ENCODE data around the gene PGGHG.

Gene PGGHG

GRCh38 chr11:297586-298405 is 8.9 kb downstream of the PGGHG start:
- DNase-seq (ENCODE audit: low spot score): no peak
- in situ Hi-C loops (cut with MboI; ENCODE audit: low sequenced_read_pairs, unreplicated experiment): no loop called here

GRCh38 chr11:298406-299065 is 9.6 kb downstream of the PGGHG start:
- no peak for DNase-seq (ENCODE audit: low spot score)
- in situ Hi-C loops (cut with MboI; ENCODE audit: low sequenced_read_pairs, unreplicated experiment): no loop called here
- no peak for TF ChIP-seq CTCF (IDR thresholded peaks at IDR 0.05; ENCODE audit: borderline replicate concordance, control extremely low read depth, extremely low read depth, insufficient read depth, missing control alignments)

More at GRCh38 chr11:297586-298405, 8.9 kb downstream of the PGGHG start:
- TF ChIP-seq CTCF (IDR thresholded peaks at IDR 0.05; ENCODE audit: borderline replicate concordance, control extremely low read depth, extremely low read depth, insufficient read depth, missing control alignments): no peak

GRCh38 chr11:299081-299891 is 10.4 kb downstream of the PGGHG start, which contains the start of gene IFITM5:
IFITM5 (minus strand) TSS chr11:299526; CDS start chr11:299490, 36 bp downstream.
- in situ Hi-C loops (cut with MboI; ENCODE audit: low sequenced_read_pairs, unreplicated experiment): no loop called here
- no peak for TF ChIP-seq CTCF (IDR thresholded peaks at IDR 0.05; ENCODE audit: borderline replicate concordance, control extremely low read depth, extremely low read depth, insufficient read depth, missing control alignments)
- DNase-seq (ENCODE audit: low spot score): no peak

- in situ Hi-C loops (cut with MboI; ENCODE audit: low sequenced_read_pairs, unreplicated experiment): no loop called here
- TF ChIP-seq CTCF (IDR thresholded peaks at IDR 0.05; ENCODE audit: borderline replicate concordance, control extremely low read depth, extremely low read depth, insufficient read depth, missing control alignments): no peak
- DNase-seq (ENCODE audit: low spot score): peak; percentile 58
These were observed 11.2 kb downstream of the PGGHG start for GRCh38 chr11:299951-300735.

- TF ChIP-seq CTCF (IDR thresholded peaks at IDR 0.05; ENCODE audit: borderline replicate concordance, control extremely low read depth, extremely low read depth, insufficient read depth, missing control alignments): no peak
- in situ Hi-C loops (cut with MboI; ENCODE audit: low sequenced_read_pairs, unreplicated experiment): no loop called here
- DNase-seq (ENCODE audit: low spot score): peak; percentile 82
These were observed 14.4 kb downstream of the PGGHG start for GRCh38 chr11:303363-303762.

Data from GM13976 (cell line).